MCF 10A (cell line): ENCODE measurements around the gene GAS2. TPM values are rescaled to one million over a fixed set of nuclear protein-coding genes. Genes with fewer than 3 reads are reported as not detected.
A peak's percentile ranks its signal among the peaks of the same experiment; 100 is the strongest.

Experiments used
- BruUV-seq: library from RNA; stranded (reverse); fragments of 400-500 nt; replicated peaks from 2 replicates; lab custom pipeline; 2021; lab: Mats Ljungman, UMichigan
- CTCF ChIA-PET: fragments of 300-600 bp; sonication (Branson Sonifier 250); formaldehyde crosslinking; extraction: SDS; loops from one replicate; lab custom pipeline; 2021; ENCODE audit warnings: antibody characterized with exemption, inconsistent platforms; lab: Yijun Ruan, JAX
- POLR2A ChIA-PET: fragments of 300-600, 350-650 bp; sonication (Branson Sonifier 250); formaldehyde crosslinking; extraction: SDS; loops from one replicate; lab custom pipeline; 2020; ENCODE audit warnings: antibody characterized with exemption, inconsistent platforms; lab: Yijun Ruan, JAX
- DNase-seq: peaks from one replicate; pipeline ENCODE4 v3.0.0-alpha.2; 2018; ENCODE audit not compliant: unreplicated experiment
- H3K27ac Mint-ChIP-seq: one replicate; pipeline ENCODE4 v1.8.0; 2022; ENCODE audit warnings: mild to moderate bottlenecking, low read depth, mixed read lengths; ENCODE audit not compliant: unreplicated experiment
- H3K27me3 Mint-ChIP-seq: one replicate; pipeline ENCODE4 v1.8.0; 2022; ENCODE audit warnings: mixed read lengths; ENCODE audit not compliant: insufficient read depth, unreplicated experiment
- H3K36me3 Mint-ChIP-seq: one replicate; pipeline ENCODE4 v1.8.0; 2022; ENCODE audit warnings: mild to moderate bottlenecking, moderate library complexity, mixed read lengths; ENCODE audit not compliant: insufficient read depth, unreplicated experiment
- H3K4me1 Mint-ChIP-seq: one replicate; pipeline ENCODE4 v1.8.0; 2022; ENCODE audit warnings: mixed read lengths; ENCODE audit not compliant: insufficient read depth, unreplicated experiment
- H3K4me3 Mint-ChIP-seq: one replicate; pipeline ENCODE4 v1.8.0; 2022; ENCODE audit warnings: mild to moderate bottlenecking, moderate library complexity, mixed read lengths; ENCODE audit not compliant: unreplicated experiment
- H3K9me3 Mint-ChIP-seq: one replicate; pipeline ENCODE4 v1.8.0; 2022; ENCODE audit warnings: mixed read lengths; ENCODE audit not compliant: unreplicated experiment
- intact Hi-C: fragments of 100-400 bp; cut with micrococcal nuclease; formaldehyde crosslinking; loops from 2 replicates; pipeline ENCODE4 v1.14.1; 2022
- total RNA-seq: library from RNA; stranded (reverse); gene quantifications from 2 replicates; pipeline ENCODE4 v1.2.3, GENCODE V29; 2022
- TF ChIP-seq, protein P1 (sequence below): fragments of 200-600 bp; IDR thresholded peaks from one replicate; pipeline ENCODE4 v1.8.0; 2022; ENCODE audit warnings: antibody characterized with exemption, mild to moderate bottlenecking; ENCODE audit not compliant: unreplicated experiment

Gene GAS2
- total RNA-seq, 1 experiment from 2014 or later, result 1.4 TPM

- ChIA-PET POLR2A (no interaction called here), CTCF (interaction anchor here (0.5 to 0.6 kb wide), 2 partner anchors 177 to 254 kb away, joined by 3 to 4 read pairs; no protein-coding TSS in a partner anchor)
- H3K4me1 Mint-ChIP-seq, result peaks cover 14% of the 10 kb centered on the region
- no peak for DNase-seq
- TF ChIP-seq, protein P1, sequence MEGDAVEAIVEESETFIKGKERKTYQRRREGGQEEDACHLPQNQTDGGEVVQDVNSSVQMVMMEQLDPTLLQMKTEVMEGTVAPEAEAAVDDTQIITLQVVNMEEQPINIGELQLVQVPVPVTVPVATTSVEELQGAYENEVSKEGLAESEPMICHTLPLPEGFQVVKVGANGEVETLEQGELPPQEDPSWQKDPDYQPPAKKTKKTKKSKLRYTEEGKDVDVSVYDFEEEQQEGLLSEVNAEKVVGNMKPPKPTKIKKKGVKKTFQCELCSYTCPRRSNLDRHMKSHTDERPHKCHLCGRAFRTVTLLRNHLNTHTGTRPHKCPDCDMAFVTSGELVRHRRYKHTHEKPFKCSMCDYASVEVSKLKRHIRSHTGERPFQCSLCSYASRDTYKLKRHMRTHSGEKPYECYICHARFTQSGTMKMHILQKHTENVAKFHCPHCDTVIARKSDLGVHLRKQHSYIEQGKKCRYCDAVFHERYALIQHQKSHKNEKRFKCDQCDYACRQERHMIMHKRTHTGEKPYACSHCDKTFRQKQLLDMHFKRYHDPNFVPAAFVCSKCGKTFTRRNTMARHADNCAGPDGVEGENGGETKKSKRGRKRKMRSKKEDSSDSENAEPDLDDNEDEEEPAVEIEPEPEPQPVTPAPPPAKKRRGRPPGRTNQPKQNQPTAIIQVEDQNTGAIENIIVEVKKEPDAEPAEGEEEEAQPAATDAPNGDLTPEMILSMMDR, result no peak
- no peaks in the 10 kb centered on the region for H3K27me3 Mint-ChIP-seq
- H3K27ac Mint-ChIP-seq, result no peak overlapping the region
- no peaks in the 10 kb centered on the region for H3K36me3 Mint-ChIP-seq
- intact Hi-C loops, result no loop called here
- no TSS peak for BruUV-seq
- H3K4me3 Mint-ChIP-seq, result no peak overlapping the region
- H3K9me3 Mint-ChIP-seq, result no peaks in the 10 kb centered on the region
Observed at GRCh38 chr11:22633354-22633902, 33.0 kb upstream of the GAS2 start.

- peaks cover 14% of the 10 kb centered on the region for H3K4me1 Mint-ChIP-seq
- intact Hi-C loops, result no loop called here
- H3K9me3 Mint-ChIP-seq, result no peaks in the 10 kb centered on the region
- H3K36me3 Mint-ChIP-seq, result no peaks in the 10 kb centered on the region
- ChIA-PET CTCF (interaction anchor here (0.8 to 1.8 kb wide), 4 partner anchors 9 to 300 kb away, joined by 3 to 6 read pairs (median 4); partner anchors contain the start of gene FANCF), POLR2A (interaction anchor here (1.3 kb wide), 1 partner anchor 10 kb away, joined by 3 read pairs; the partner anchor contains the start of gene FANCF)
- TF ChIP-seq, protein P1, result no peak
- H3K4me3 Mint-ChIP-seq, result no peak overlapping the region
- no TSS peak for BruUV-seq
- peak; percentile 70 for DNase-seq
- H3K27ac Mint-ChIP-seq, result no peak overlapping the region
- H3K27me3 Mint-ChIP-seq, result no peaks in the 10 kb centered on the region
Observed at GRCh38 chr11:22634897-22635629, 31.3 kb upstream of the GAS2 start.

DNA sequence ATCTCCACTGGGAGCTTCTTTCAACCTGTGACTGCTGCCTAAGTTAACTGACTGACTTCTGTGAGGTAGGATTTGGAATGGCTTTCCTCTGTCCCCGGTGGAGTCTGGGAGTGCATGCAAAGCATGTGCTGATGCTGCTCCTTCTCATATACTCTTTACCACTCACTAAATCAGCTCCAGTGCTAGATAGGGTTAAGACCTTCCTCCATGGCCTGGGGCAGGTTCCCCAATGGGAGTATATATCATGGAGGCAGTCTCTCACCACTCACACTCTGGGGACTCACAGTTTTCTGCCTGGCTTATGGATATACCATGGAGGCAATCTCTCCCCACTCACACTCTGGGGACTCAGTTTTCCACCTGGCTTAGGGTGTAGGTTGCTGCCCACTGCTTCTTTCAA, 30.7 kb upstream of the GAS2 start:
- no peak for DNase-seq
- CTCF ChIA-PET, result interaction anchor here (1.2 to 1.8 kb wide), 3 partner anchors 10 to 35 kb away, joined by 4 to 6 read pairs (median 5); partner anchors contain the start of gene FANCF
- intact Hi-C loops, result no loop called here
- Mint-ChIP-seq H3K4me3 (no peak overlapping the region), H3K9me3 (no peaks in the 10 kb centered on the region), H3K27me3 (no peaks in the 10 kb centered on the region), H3K27ac (no peak overlapping the region), H3K36me3 (no peaks in the 10 kb centered on the region), H3K4me1 (peaks cover 14% of the 10 kb centered on the region)
- TF ChIP-seq, protein P1, result no peak
- POLR2A ChIA-PET, result no interaction called here
- no TSS peak for BruUV-seq

GRCh38 chr11:22640862-22641261, 25.5 kb upstream of the GAS2 start:
- intact Hi-C loops, result no loop called here
- BruUV-seq, result no TSS peak
- H3K9me3 Mint-ChIP-seq, result no peaks in the 10 kb centered on the region
- no peaks in the 10 kb centered on the region for H3K36me3 Mint-ChIP-seq
- H3K27ac Mint-ChIP-seq, result no peak overlapping the region
- no peak for DNase-seq
- peaks cover 1% of the 10 kb centered on the region for H3K4me1 Mint-ChIP-seq
- POLR2A ChIA-PET, result no interaction called here
- TF ChIP-seq, protein P1, result no peak
- CTCF ChIA-PET, result interaction anchor here (0.8 kb wide), 1 partner anchor 13 kb away, joined by 3 read pairs; no protein-coding TSS in a partner anchor
- H3K27me3 Mint-ChIP-seq, result no peaks in the 10 kb centered on the region
- no peak overlapping the region for H3K4me3 Mint-ChIP-seq
